Tibial nerve (tissue), 4 donors: Measurements from ENCODE around the gene IQSEC3.

Experiments used
- EP300 ChIP-seq, 2 donors: sonication (generic); formaldehyde crosslinking; IDR thresholded peaks; one replicate each; pipeline ENCODE4 v1.6.1; 2017; ENCODE audit warnings: antibody characterized with exemption in 2 of 2, mild to moderate bottlenecking in 1 of 2
- TF ChIP-seq, protein P1 (sequence below), 5 experiments: fragments of 200-600 bp in 3 of 5; fragments of 450-650 bp in 2 of 5; sonication (generic) in 3 of 5; IDR thresholded peaks; one replicate each; pipeline ENCODE4 v1.5.1; 2016 to 2019; ENCODE audit warnings: antibody characterized with exemption in 5 of 5, mild to moderate bottlenecking in 3 of 5, moderate library complexity in 2 of 5

- TF ChIP-seq, protein P1, sequence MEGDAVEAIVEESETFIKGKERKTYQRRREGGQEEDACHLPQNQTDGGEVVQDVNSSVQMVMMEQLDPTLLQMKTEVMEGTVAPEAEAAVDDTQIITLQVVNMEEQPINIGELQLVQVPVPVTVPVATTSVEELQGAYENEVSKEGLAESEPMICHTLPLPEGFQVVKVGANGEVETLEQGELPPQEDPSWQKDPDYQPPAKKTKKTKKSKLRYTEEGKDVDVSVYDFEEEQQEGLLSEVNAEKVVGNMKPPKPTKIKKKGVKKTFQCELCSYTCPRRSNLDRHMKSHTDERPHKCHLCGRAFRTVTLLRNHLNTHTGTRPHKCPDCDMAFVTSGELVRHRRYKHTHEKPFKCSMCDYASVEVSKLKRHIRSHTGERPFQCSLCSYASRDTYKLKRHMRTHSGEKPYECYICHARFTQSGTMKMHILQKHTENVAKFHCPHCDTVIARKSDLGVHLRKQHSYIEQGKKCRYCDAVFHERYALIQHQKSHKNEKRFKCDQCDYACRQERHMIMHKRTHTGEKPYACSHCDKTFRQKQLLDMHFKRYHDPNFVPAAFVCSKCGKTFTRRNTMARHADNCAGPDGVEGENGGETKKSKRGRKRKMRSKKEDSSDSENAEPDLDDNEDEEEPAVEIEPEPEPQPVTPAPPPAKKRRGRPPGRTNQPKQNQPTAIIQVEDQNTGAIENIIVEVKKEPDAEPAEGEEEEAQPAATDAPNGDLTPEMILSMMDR (IDR thresholded peaks at IDR 0.05) = no peak
- no peak for TF ChIP-seq EP300 (IDR thresholded peaks at IDR 0.05)
These were observed 20.7 kb downstream of the IQSEC3 start for GRCh38 chr12:87315-87714.
